LNCaP clone FGC (cell line): ENCODE data around the gene TYSND1.
"Not testable (repeated sequence)": the region's sequence is repeated elsewhere in the genome, so short reads cannot be mapped to it uniquely, and the experiment has no call there.

ENCODE experiments used
- DNase-seq: peaks from one replicate; pipeline ENCODE4 v3.0.0-alpha.2; 2011; ENCODE audit warnings: low read depth
- H3K4me3 ChIP-seq: 2 replicates; pipeline ENCODE4 v1.5.1; 2011; ENCODE audit warnings: mild to moderate bottlenecking, low read depth, low read length, control low read depth
- CTCF ChIP-seq: IDR thresholded peaks from 2 replicates; pipeline ENCODE4 v1.5.1; 2012; ENCODE audit warnings: mild to moderate bottlenecking; ENCODE audit not compliant: control insufficient read depth, insufficient read depth; ENCODE audit errors: extremely low read depth

TYSND1 gene

DNA sequence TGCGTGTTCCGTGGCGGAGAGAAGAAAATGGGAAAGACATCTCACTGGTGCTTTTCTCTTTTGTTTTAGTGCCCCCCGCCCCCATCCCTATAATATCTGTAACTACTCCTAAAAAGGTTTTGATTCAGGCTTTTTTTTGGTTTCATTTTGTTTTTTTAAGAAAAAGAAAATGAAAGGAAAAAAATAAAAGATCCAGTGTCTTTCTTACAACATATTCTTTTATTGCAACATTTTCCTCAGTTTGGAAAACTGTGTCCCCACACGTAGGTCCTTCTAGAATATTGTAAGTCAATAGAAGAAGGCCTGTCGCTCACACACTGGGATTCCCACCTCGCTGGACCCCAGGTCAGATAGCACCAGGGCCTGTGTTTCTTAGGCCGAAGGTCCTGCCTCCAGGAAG is 34.4 kb downstream of the TYSND1 start:
- TF ChIP-seq CTCF, result no peak
- no peak overlapping the region for H3K4me3 ChIP-seq

DNA sequence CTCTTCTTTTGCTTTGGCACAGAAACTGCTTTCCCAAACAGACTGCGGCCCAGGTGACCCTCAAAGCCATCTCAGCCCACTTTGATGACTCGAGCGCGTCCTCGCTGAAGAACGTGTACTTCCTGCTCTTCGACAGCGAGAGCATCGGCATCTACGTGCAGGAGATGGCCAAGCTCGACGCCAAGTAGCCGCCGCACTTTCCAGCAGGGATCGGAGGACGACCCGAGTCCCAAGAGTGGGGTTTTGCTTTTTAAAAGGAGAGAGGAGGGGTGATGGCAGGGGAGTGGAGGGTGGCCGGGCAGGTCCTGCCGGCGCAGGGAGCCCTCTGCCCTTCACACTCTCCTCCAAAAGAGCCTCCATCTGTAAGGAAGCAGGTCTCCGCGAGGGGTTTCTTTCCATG is 35.0 kb downstream of the TYSND1 start:
- no peak for DNase-seq
- no peak for TF ChIP-seq CTCF
- H3K4me3 ChIP-seq, result no peak overlapping the region

More for the DNA sequence above, 34.4 kb downstream of the TYSND1 start:
- DNase-seq, result no peak

- no peak overlapping the region for H3K4me3 ChIP-seq
- DNase-seq, result no peak
- no peak for TF ChIP-seq CTCF
Measured at GRCh38 chr10:70109064-70109729, 37.3 kb downstream of the TYSND1 start.

GRCh38 chr10:70106958-70107791 is 39.3 kb downstream of the TYSND1 start:
- TF ChIP-seq CTCF, result peak; percentile 35
- H3K4me3 ChIP-seq, result no peak overlapping the region
- DNase-seq, result no peak

GRCh38 chr10:70101668-70102067 is 44.8 kb downstream of the TYSND1 start:
- TF ChIP-seq CTCF, result no peak
- DNase-seq, result no peak
- no peak overlapping the region for H3K4me3 ChIP-seq

GRCh38 chr10:70101068-70101562 is 45.4 kb downstream of the TYSND1 start:
- not testable (repeated sequence) for DNase-seq, H3K4me3 ChIP-seq

GRCh38 chr10:70098271-70098670 is 48.2 kb downstream of the TYSND1 start:
- no peak for DNase-seq
- H3K4me3 ChIP-seq, result no peak overlapping the region
- TF ChIP-seq CTCF, result no peak
